ENCODE data around the gene MDK.
A peak's percentile ranks its signal among the peaks of the same experiment; 100 is the strongest.

MDK gene

GRCh38 chr11:46335890-46336562, 45.4 kb upstream of the MDK start:
- H3K27ac ChIP-seq, result no peak overlapping the region
- no peak for TF ChIP-seq CTCF (conservative IDR thresholded peaks at IDR 0.05)

- no peak overlapping the region for H3K27ac ChIP-seq
- no peak for TF ChIP-seq CTCF (conservative IDR thresholded peaks at IDR 0.05)
These were observed 44.8 kb upstream of the MDK start for GRCh38 chr11:46336563-46337180.

GRCh38 chr11:46337626-46338345, 43.7 kb upstream of the MDK start:
- no peak for TF ChIP-seq CTCF (conservative IDR thresholded peaks at IDR 0.05)
- H3K27ac ChIP-seq, result peak overlapping the region; percentile 83

GRCh38 chr11:46338636-46338987, 42.9 kb upstream of the MDK start:
- H3K27ac ChIP-seq, result peak overlapping the region; percentile 83

GRCh38 chr11:46338988-46339666, 42.3 kb upstream of the MDK start:
- TF ChIP-seq CTCF (conservative IDR thresholded peaks at IDR 0.05), result peak; percentile 23
- peak overlapping the region; percentile 83 for H3K27ac ChIP-seq

More at GRCh38 chr11:46338636-46338987, 42.9 kb upstream of the MDK start:
- no peak for TF ChIP-seq CTCF (conservative IDR thresholded peaks at IDR 0.05)

DNA sequence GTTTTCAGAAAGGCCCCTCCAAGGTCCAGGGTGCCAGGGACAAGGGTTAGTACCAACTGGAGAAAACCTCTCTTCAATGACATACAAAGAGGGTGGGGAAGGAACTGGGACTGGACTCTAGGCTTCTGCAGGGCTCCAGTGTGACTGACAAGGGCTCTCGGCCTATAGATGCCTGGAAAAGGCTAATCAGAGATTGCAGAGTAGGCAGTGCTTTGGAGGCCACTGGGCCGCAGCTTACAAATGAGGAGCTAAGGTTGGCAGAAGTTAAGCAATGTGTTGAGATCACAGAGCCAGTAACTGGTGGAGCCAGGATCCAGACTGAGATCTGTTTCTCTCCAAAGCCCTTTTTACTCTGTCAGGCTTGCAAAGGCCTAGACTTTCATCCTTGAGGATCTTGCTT, 41.7 kb upstream of the MDK start:
- no peak for TF ChIP-seq CTCF (conservative IDR thresholded peaks at IDR 0.05)
- peak overlapping the region; percentile 83 for H3K27ac ChIP-seq

GRCh38 chr11:46341454-46341853, 40.0 kb upstream of the MDK start:
- H3K27ac ChIP-seq, result no peak overlapping the region
- TF ChIP-seq CTCF (conservative IDR thresholded peaks at IDR 0.05), result no peak

Measured in VCaP (cell line).